Measurements from ENCODE around the gene PSMD12. TPM values are rescaled to one million over a fixed set of nuclear protein-coding genes. Genes with fewer than 3 reads are reported as not detected.

Gene PSMD12
- total and polyA plus RNA-seq, 9 of the 15 experiments (the other 6 are each of a cell fraction or from before 2014, with no cell fraction given): 36.6 to 150 (median 65.5) TPM

DNA sequence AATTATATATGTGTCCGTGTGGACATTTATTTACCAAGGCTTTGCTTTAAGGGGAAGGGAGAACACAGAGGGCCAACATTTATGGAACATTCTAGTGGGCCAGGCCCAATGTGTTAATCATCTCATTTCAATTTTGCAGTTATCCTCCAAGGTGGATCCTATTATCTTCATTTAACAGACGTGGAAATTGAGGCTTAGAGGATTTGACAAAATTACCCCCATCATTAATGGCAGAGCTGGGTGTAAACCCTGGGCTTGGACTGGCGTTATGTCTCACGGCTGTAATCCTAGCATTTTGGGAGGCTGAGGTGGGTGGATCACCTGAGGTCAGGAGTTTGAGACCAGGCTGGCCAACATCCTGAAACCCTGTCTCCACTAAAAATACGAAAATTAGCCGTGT is 37.1 kb upstream of the PSMD12 start (continued):
- no peak for TF ChIP-seq GTF2F1 (IDR thresholded peaks at IDR 0.05; ENCODE audit: low read depth, low read length)
- no peak for TF ChIP-seq POLR2H (tag; IDR thresholded peaks at IDR 0.05; ENCODE audit: low read depth)
- TF ChIP-seq SMARCE1 (IDR thresholded peaks at IDR 0.05): no peak
- TF ChIP-seq CHD4 (IDR thresholded peaks at IDR 0.05; ENCODE audit: insufficient read depth, insufficient replicate concordance, low read depth, low read length, poor library complexity, severe bottlenecking): no peak
- TF ChIP-seq POLR2G (IDR thresholded peaks at IDR 0.05; ENCODE audit: low read depth, low read length): no peak
- TF ChIP-seq HDAC3 (IDR thresholded peaks at IDR 0.05; ENCODE audit: borderline replicate concordance, partially characterized antibody): no peak

- intact Hi-C loops (cut with micrococcal nuclease): no loop called here
- no peak for ATAC-seq
- Histone ChIP-seq H3K9ac (ENCODE audit: insufficient read depth in 1 of 2, low read depth in 2 of 2, low read length in 2 of 2) (no peak overlapping the region), H3K4me1 (replicated peaks in 1 of 2; ENCODE audit: control insufficient read depth in 2 of 2, insufficient read depth in 2 of 2, low read length in 2 of 2) (no peaks in the 10 kb centered on the region), H3K79me2 (ENCODE audit: control insufficient read depth, insufficient read depth, low read length) (no peaks in the 10 kb centered on the region), H3K9me1 (ENCODE audit: control insufficient read depth, insufficient read depth, low read length) (no peaks in the 10 kb centered on the region), H4K20me1 (replicated peaks; ENCODE audit: control insufficient read depth, insufficient read depth, low read length) (no peaks in the 10 kb centered on the region), H2AFZ (ENCODE audit: low read depth, low read length) (no peak overlapping the region), H3K4me2 (ENCODE audit: insufficient read depth, low read length) (no peak overlapping the region), H3K27me3 (ENCODE audit: control insufficient read depth in 2 of 2, insufficient read depth in 2 of 2, low read length in 2 of 2) (peaks cover 10 to 22% of the 10 kb centered on the region in 2 experiments), H3K36me3 (ENCODE audit: control insufficient read depth, insufficient read depth, low read length) (no peaks in the 10 kb centered on the region), H3K27ac (ENCODE audit: extremely low read depth, low read depth, low read length) (no peak overlapping the region), H3K9me3 (replicated peaks; ENCODE audit: control insufficient read depth, insufficient read depth, low read depth, low read length) (no peaks in the 10 kb centered on the region), H3K4me3 (no peak overlapping the region)
- 8% methylated on average over 2 of the region's 2 CpGs for WGBS (ENCODE audit: insufficient coverage, low coverage, missing lambda C conversion rate)
- no TSS peak for BruUV-seq (replicated peaks)
- no peak for FAIRE-seq
- in situ Hi-C loops (cut with MboI): no loop called here
- no peak for DNase-seq (ENCODE audit: extremely low read depth in 1 of 4, low spot score in 3 of 4)
- TF ChIP-seq FOXK1 (CRISPR knock-in tag; IDR thresholded peaks at IDR 0.05; ENCODE audit: borderline replicate concordance) (no peak), ZNF518B (CRISPR knock-in tag; IDR thresholded peaks at IDR 0.05) (no peak), NEUROD1 (IDR thresholded peaks at IDR 0.05; ENCODE audit: borderline replicate concordance, low read depth, low read length, partially characterized antibody) (no peak), ZNF586 (CRISPR knock-in tag; conservative IDR thresholded peaks at IDR 0.05) (no peak), EGR1 (conservative IDR thresholded peaks at IDR 0.05) (no peak)
- POLR2A ChIA-PET: no interaction called here
- CTCF ChIA-PET (ENCODE audit: low intra/inter-chr PET ratio): no interaction called here
Observed at GRCh38 chr17:67403065-67403464, 36.7 kb upstream of the PSMD12 start.

Data from K562 (cell line).